K562 (cell line): ENCODE measurements around the gene ZDHHC8. TPM values are rescaled to one million over a fixed set of nuclear protein-coding genes. Genes with fewer than 3 reads are reported as not detected.

Source experiments
- ETS1 ChIP-seq: conservative IDR thresholded peaks from 2 replicates; pipeline ENCODE4 v1.6.1; 2011; ENCODE audit warnings: low read depth, mild to moderate bottlenecking, low read length; ENCODE audit not compliant: control insufficient read depth
- EWSR1 ChIP-seq: fragments of 450-650 bp; IDR thresholded peaks from 2 replicates; pipeline ENCODE4 v1.6.1; 2018; ENCODE audit warnings: borderline replicate concordance, mild to moderate bottlenecking, low read depth, moderate library complexity; ENCODE audit not compliant: partially characterized antibody
- GMEB1 ChIP-seq: fragments of 250-450 bp; sonication (Bioruptor Pico); IDR thresholded peaks from 2 replicates; pipeline ENCODE4 v1.4.0; 2020; ENCODE audit warnings: mild to moderate bottlenecking
- HDAC3 ChIP-seq: fragments of 450-650 bp; IDR thresholded peaks from 2 replicates; pipeline ENCODE4 v1.6.1; 2018; ENCODE audit warnings: borderline replicate concordance, mild to moderate bottlenecking, moderate library complexity; ENCODE audit not compliant: partially characterized antibody
- JUND ChIP-seq, 2 experiments: IDR thresholded peaks; 2 replicates in 1 of 2; 3 replicates in 1 of 2; pipeline ENCODE4 v1.6.1; 2011; ENCODE audit warnings: borderline replicate concordance in 2 of 2, low read depth in 2 of 2, low read length in 2 of 2, improper control_type of control experiment in 1 of 2, missing biosample characterization in 1 of 2, missing genetic modification characterization in 1 of 2, missing genetic modification reagents in 1 of 2
- MXD1 ChIP-seq: fragments of 250-450 bp; sonication (Bioruptor Pico); IDR thresholded peaks from 2 replicates; pipeline ENCODE4 v1.8.0; 2021; ENCODE audit warnings: borderline replicate concordance, mild to moderate bottlenecking, moderate library complexity; ENCODE audit not compliant: poor library complexity, severe bottlenecking
- PML ChIP-seq: IDR thresholded peaks from 2 replicates; pipeline ENCODE4 v1.6.1; 2012; ENCODE audit warnings: low read length, inconsistent platforms
- POLR2G ChIP-seq: fragments of 200-400 bp; formaldehyde crosslinking; IDR thresholded peaks from 2 replicates; pipeline ENCODE4 v1.6.1; 2017; ENCODE audit warnings: low read depth, mild to moderate bottlenecking, antibody characterized with exemption, low read length, moderate library complexity
- THRAP3 ChIP-seq: fragments of 450-650 bp; IDR thresholded peaks from 2 replicates; pipeline ENCODE4 v1.6.1; 2016; ENCODE audit warnings: mild to moderate bottlenecking, inconsistent platforms, borderline replicate concordance
- TOE1 ChIP-seq, 2 experiments: fragments of 450-650 bp in 1 of 2; sonication (generic) in 1 of 2; formaldehyde crosslinking in 1 of 2; IDR thresholded peaks; 2 replicates each; pipeline versions ENCODE4 v1.7.1 to v1.8.0; 2016 to 2022; ENCODE audit warnings: borderline replicate concordance in 2 of 2, mild to moderate bottlenecking in 2 of 2, antibody characterized with exemption in 1 of 2, inconsistent platforms in 1 of 2, low read depth in 1 of 2, missing genetic modification reagents in 1 of 2, moderate library complexity in 1 of 2
- ZNF318 ChIP-seq, 2 experiments: fragments of 450-650 bp; IDR thresholded peaks; 2 replicates each; pipeline ENCODE4 v1.6.1; 2016; ENCODE audit warnings: mild to moderate bottlenecking in 2 of 2, borderline replicate concordance in 1 of 2, low read depth in 1 of 2, moderate library complexity in 1 of 2
- ZNF354B ChIP-seq: fragments of 250-450 bp; sonication (Bioruptor Pico); IDR thresholded peaks from 2 replicates; pipeline ENCODE4 v1.4.0; 2020
- ZNF644 ChIP-seq: fragments of 200-800 bp; sonication (Bioruptor generic); IDR thresholded peaks from 2 replicates; pipeline ENCODE4 v1.6.1; 2016; ENCODE audit warnings: low read depth, missing genetic modification characterization, missing compliant biosample characterization
- polyA plus RNA-seq, 8 experiments: library from polyadenylated mRNA; depleted of rRNA in 4 of 8; stranded (reverse) in 5 of 8; unstranded in 3 of 8; fragments of >200 nt; fragmentation: Nextera tagmentation in 2 of 8; fragmentation: Illumina TruSeq in 1 of 8; extraction: Ambion mirVana in 2 of 8; extraction: Trizol in 1 of 8; gene quantifications; 2 replicates each; pipeline versions ENCODE4 v1.2.1 to v1.2.3, GENCODE V29; 2011 to 2014; ENCODE audit warnings: inconsistent platforms in 1 of 8, missing spikeins in 1 of 8
- total RNA-seq, 7 experiments: library from RNA; depleted of rRNA in 6 of 7; stranded (reverse); fragments of >200 nt in 6 of 7; fragmentation: Illumina TruSeq in 2 of 7; extraction: Trizol in 2 of 7; gene quantifications; 2 replicates each; pipeline versions ENCODE4 v1.2.1 to v1.2.3, GENCODE V29; 2011 to 2021; ENCODE audit warnings: low replicate concordance in 1 of 7

The ZDHHC8 gene
- total and polyA plus RNA-seq, 9 of the 15 experiments (the other 6 are each of a cell fraction or from before 2014, with no cell fraction given), result 0.04 to 109 (median 16.4) TPM

- TF ChIP-seq ZNF318 (IDR thresholded peaks at IDR 0.05; ENCODE audit: borderline replicate concordance in 1 of 2, low read depth in 1 of 2), result no peak
- 0 out of 2 replicates have a peak, but pooled peaks have one; percentile 37 for TF ChIP-seq ETS1
- TF ChIP-seq PML, result 0 out of 2 replicates have a peak, but pooled peaks have one; percentile 56
- no peak for TF ChIP-seq EWSR1
- no peak for TF ChIP-seq JUND (IDR thresholded peaks at IDR 0.05; ENCODE audit: borderline replicate concordance, low read depth, low read length)
- 0 out of 3 replicates have a peak, but pooled peaks have one; percentile 19 for TF ChIP-seq JUND (tag; IDR thresholded peaks at IDR 0.05; ENCODE audit: borderline replicate concordance, low read depth, low read length)
- TF ChIP-seq GMEB1, result no peak
- no peak for TF ChIP-seq HDAC3
- TF ChIP-seq MXD1 (CRISPR knock-in tag), result no peak
- no peak for TF ChIP-seq ZNF644 (tag)
- peak; percentile 83; the same call in 1 of the 2 replicates for TF ChIP-seq THRAP3
- no peak for TF ChIP-seq ZNF354B (CRISPR knock-in tag)
- 0 out of 2 replicates have a peak, but pooled peaks have one; percentile 13 for TF ChIP-seq TOE1 (IDR thresholded peaks at IDR 0.05; ENCODE audit: borderline replicate concordance)
- no peak for TF ChIP-seq TOE1 (CRISPR knock-in tag; IDR thresholded peaks at IDR 0.05; ENCODE audit: borderline replicate concordance, low read depth)
- peak; percentile 79 for TF ChIP-seq POLR2G
Observed at GRCh38 chr22:20127318-20127868, 4.2 kb upstream of the ZDHHC8 start (continued).
